HEK293 (cell line): Measurements from ENCODE around the gene ROPN1L.

ENCODE experiments used
- ZNF138 ChIP-seq: fragments of 450-650 bp; formaldehyde crosslinking; IDR thresholded peaks from 2 replicates; pipeline ENCODE4 v1.5.1; 2016; ENCODE audit warnings: missing biosample characterization, missing genetic modification characterization, borderline replicate concordance
- ZNF311 ChIP-seq: fragments of 450-650 bp; formaldehyde crosslinking; IDR thresholded peaks from 2 replicates; pipeline ENCODE4 v1.5.1; 2017; ENCODE audit warnings: missing biosample characterization, missing genetic modification characterization, borderline replicate concordance
- TF ChIP-seq, protein P1 (sequence below): fragments of 450-650 bp; formaldehyde crosslinking; IDR thresholded peaks from 2 replicates; pipeline ENCODE4 v1.5.1; 2016; ENCODE audit warnings: missing biosample characterization, missing genetic modification characterization
- TF ChIP-seq, protein P2 (sequence below): fragments of 450-650 bp; formaldehyde crosslinking; IDR thresholded peaks from 2 replicates; pipeline ENCODE4 v1.5.1; 2016; ENCODE audit warnings: missing biosample characterization, missing genetic modification characterization

DNA sequence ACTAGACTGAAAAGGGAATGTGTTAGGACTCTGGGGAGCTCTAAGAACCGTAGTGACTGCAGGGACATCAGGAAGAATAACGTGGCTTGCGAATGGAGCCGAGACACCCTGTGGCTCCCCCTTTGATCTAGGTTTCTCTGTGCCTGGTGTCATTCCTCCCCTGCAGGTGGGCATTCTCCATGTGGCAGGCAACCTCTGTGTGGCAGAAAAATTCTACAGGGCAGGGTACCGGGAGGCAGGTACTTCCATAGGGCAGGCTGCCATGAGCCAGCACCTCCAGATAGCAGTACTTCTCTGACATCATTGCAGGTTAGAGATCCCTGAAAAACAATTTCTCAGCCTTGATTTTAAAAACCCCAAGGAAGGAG, 43.1 kb downstream of the ROPN1L start:
- TF ChIP-seq ZNF138 (tag by site-specific recombination) = no peak
- TF ChIP-seq, protein P1, sequence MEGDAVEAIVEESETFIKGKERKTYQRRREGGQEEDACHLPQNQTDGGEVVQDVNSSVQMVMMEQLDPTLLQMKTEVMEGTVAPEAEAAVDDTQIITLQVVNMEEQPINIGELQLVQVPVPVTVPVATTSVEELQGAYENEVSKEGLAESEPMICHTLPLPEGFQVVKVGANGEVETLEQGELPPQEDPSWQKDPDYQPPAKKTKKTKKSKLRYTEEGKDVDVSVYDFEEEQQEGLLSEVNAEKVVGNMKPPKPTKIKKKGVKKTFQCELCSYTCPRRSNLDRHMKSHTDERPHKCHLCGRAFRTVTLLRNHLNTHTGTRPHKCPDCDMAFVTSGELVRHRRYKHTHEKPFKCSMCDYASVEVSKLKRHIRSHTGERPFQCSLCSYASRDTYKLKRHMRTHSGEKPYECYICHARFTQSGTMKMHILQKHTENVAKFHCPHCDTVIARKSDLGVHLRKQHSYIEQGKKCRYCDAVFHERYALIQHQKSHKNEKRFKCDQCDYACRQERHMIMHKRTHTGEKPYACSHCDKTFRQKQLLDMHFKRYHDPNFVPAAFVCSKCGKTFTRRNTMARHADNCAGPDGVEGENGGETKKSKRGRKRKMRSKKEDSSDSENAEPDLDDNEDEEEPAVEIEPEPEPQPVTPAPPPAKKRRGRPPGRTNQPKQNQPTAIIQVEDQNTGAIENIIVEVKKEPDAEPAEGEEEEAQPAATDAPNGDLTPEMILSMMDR (tag by site-specific recombination) = no peak
- no peak for TF ChIP-seq ZNF311 (tag by site-specific recombination)
- TF ChIP-seq, protein P2, sequence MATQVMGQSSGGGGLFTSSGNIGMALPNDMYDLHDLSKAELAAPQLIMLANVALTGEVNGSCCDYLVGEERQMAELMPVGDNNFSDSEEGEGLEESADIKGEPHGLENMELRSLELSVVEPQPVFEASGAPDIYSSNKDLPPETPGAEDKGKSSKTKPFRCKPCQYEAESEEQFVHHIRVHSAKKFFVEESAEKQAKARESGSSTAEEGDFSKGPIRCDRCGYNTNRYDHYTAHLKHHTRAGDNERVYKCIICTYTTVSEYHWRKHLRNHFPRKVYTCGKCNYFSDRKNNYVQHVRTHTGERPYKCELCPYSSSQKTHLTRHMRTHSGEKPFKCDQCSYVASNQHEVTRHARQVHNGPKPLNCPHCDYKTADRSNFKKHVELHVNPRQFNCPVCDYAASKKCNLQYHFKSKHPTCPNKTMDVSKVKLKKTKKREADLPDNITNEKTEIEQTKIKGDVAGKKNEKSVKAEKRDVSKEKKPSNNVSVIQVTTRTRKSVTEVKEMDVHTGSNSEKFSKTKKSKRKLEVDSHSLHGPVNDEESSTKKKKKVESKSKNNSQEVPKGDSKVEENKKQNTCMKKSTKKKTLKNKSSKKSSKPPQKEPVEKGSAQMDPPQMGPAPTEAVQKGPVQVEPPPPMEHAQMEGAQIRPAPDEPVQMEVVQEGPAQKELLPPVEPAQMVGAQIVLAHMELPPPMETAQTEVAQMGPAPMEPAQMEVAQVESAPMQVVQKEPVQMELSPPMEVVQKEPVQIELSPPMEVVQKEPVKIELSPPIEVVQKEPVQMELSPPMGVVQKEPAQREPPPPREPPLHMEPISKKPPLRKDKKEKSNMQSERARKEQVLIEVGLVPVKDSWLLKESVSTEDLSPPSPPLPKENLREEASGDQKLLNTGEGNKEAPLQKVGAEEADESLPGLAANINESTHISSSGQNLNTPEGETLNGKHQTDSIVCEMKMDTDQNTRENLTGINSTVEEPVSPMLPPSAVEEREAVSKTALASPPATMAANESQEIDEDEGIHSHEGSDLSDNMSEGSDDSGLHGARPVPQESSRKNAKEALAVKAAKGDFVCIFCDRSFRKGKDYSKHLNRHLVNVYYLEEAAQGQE = no peak
